ENCODE measurements around the gene BAD. TPM values are rescaled to one million over a fixed set of nuclear protein-coding genes. Genes with fewer than 3 reads are reported as not detected.

Gene BAD
- total RNA-seq, 1 experiment from 2014 or later, result 23.3 TPM

- H3K4me3 Mint-ChIP-seq, result peak overlapping the region; percentile 85 to 93
- Histone ChIP-seq H3K27me3 (ENCODE audit: insufficient read depth, low read length) (no peaks in the 10 kb centered on the region), H2BK15ac (ENCODE audit: low read depth, low read length) (no peak overlapping the region), H3K14ac (ENCODE audit: insufficient read depth, low read length) (peak overlapping the region; percentile 26; the same call in 1 of the 2 replicates), H3K9ac (ENCODE audit: extremely low read depth, insufficient read length, low read length) (peak overlapping the region; percentile 3), H4K8ac (replicated peaks; ENCODE audit: insufficient read length, low read depth, low read length) (no peak overlapping the region), H2AK5ac (ENCODE audit: insufficient read length, low read length) (no peak overlapping the region), H3K23me2 (ENCODE audit: insufficient read length, low read depth, low read length, poor library complexity, severe bottlenecking) (peaks cover 10% of the 10 kb centered on the region), H3K9me3 (ENCODE audit: control insufficient read depth, low read depth, low read length) (no peaks in the 10 kb centered on the region), H3K27ac (ENCODE audit: insufficient read length, low read depth, low read length) (no peak overlapping the region), H3K79me1 (ENCODE audit: insufficient read depth, low read depth, low read length, poor library complexity, severe bottlenecking) (no peaks in the 10 kb centered on the region), H3T11ph (ENCODE audit: low read length) (no peak overlapping the region), H2BK12ac (ENCODE audit: insufficient read length, low read depth, low read length) (no peak overlapping the region), H4K91ac (ENCODE audit: insufficient read length, low read depth, low read length) (no peak overlapping the region), H3K56ac (ENCODE audit: insufficient read length, low read depth, low read length) (no peak overlapping the region), H3K79me2 (ENCODE audit: insufficient read depth, low read length) (peaks cover 2% of the 10 kb centered on the region; the same call in 1 of the 2 replicates), H3K4me2 (ENCODE audit: insufficient read depth, insufficient read length, low read length) (peak overlapping the region; percentile 63), H2AFZ (ENCODE audit: low read length) (no peak overlapping the region), H3K18ac (ENCODE audit: insufficient read length, low read depth, low read length) (no peak overlapping the region), H4K5ac (ENCODE audit: insufficient read length, low read depth, low read length) (no peak overlapping the region), H2BK20ac (ENCODE audit: low read depth, low read length, poor library complexity, severe bottlenecking) (no peak overlapping the region), H3K4ac (ENCODE audit: low read depth, low read length) (no peak overlapping the region), H2BK120ac (ENCODE audit: low read depth, low read length, poor library complexity, severe bottlenecking) (no peak overlapping the region), H4K20me1 (ENCODE audit: control insufficient read depth, insufficient read depth, insufficient read length) (no peaks in the 10 kb centered on the region), H3K4me1 (ENCODE audit: insufficient read depth, low read length) (no peaks in the 10 kb centered on the region), H2BK5ac (ENCODE audit: insufficient read length, low read length) (no peak overlapping the region), H3K23ac (ENCODE audit: insufficient read length, low read depth, low read length) (no peak overlapping the region)
- no peak for TF ChIP-seq CTCF (conservative IDR thresholded peaks at IDR 0.05)
- H3K27ac Mint-ChIP-seq, result peak overlapping the region; percentile 99; a peak in 6 of 7 replicates
- peaks cover 13 to 44% (median 26%) of the 10 kb centered on the region in 3 experiments for H3K36me3 Mint-ChIP-seq (ENCODE audit: insufficient read depth in 1 of 3, low read depth in 3 of 3)
- no CpG with 5 or more reads among the region's 11 CpGs for WGBS (ENCODE audit: extremely low coverage, insufficient read length, low lambda C conversion rate)
- H3K4me1 Mint-ChIP-seq, result peaks cover 28 to 30% of the 10 kb centered on the region in 2 experiments
- no peaks in the 10 kb centered on the region for H3K9me3 Mint-ChIP-seq
- DNase-seq, result no peak
- no peaks in the 10 kb centered on the region for H3K27me3 Mint-ChIP-seq (ENCODE audit: low read depth)
Measured at GRCh38 chr11:64239662-64240434, 44.6 kb downstream of the BAD start.
